HG02870 (cell line): ENCODE results near the gene FASTK.
A peak's percentile ranks its signal among the peaks of the same experiment; 100 is the strongest.

Source experiments
- ATAC-seq: cut with Tn5 transposase; IDR thresholded peaks from one replicate; pipeline ENCODE4 v1.9.1; 2021; ENCODE audit warnings: mild to moderate bottlenecking, moderate library complexity; ENCODE audit not compliant: unreplicated experiment

Gene FASTK

DNA sequence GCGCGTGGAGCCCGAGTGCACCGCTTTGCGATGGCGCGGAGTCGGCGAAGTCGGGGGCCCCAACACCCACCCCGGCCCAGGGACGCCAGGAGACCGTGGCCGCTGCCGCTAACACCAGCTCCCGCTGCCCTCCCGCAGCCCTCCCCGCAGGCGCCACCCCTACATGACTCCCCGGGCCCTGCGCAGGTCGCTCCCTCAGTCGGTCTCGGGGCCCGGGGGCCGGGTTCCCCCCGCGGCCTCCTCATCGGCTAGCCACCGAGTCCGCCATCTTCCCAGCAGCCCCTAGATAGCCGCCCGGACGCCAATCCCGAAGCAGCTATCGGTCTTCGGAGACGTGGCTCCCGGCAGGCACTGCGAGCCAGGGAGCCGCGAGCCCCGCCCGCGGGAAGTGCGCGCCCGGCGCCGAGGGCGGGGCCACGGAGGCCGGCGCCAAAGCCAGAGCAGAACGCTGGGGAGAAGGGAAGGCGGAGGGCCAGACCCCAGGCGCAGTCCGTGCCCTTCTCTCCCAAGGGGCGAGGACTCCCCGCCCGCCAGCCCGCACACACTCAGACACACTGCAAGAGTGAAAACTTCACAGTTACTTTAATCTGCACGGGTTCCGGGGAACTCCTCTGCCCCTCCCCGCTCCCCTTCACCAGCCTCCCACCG, at the start of gene FASTK:
TSS of gene FASTK (minus strand) at position 288 of the 648 bp plus-strand sequence. CDS start at position 245, 43 bp downstream.
- peak; percentile 68 for ATAC-seq

- ATAC-seq: no peak
Measured at GRCh38 chr7:151129960-151130591, 49.5 kb upstream of the FASTK start.

GRCh38 chr7:151129117-151129959, 48.7 kb upstream of the FASTK start:
- ATAC-seq: no peak

- no peak for ATAC-seq
Measured at GRCh38 chr7:151128716-151129115, 48.1 kb upstream of the FASTK start.

- no peak for ATAC-seq
Measured at GRCh38 chr7:151128144-151128543, 47.5 kb upstream of the FASTK start.

- no peak for ATAC-seq
Measured at GRCh38 chr7:151126491-151127137, 46.0 kb upstream of the FASTK start.

DNA sequence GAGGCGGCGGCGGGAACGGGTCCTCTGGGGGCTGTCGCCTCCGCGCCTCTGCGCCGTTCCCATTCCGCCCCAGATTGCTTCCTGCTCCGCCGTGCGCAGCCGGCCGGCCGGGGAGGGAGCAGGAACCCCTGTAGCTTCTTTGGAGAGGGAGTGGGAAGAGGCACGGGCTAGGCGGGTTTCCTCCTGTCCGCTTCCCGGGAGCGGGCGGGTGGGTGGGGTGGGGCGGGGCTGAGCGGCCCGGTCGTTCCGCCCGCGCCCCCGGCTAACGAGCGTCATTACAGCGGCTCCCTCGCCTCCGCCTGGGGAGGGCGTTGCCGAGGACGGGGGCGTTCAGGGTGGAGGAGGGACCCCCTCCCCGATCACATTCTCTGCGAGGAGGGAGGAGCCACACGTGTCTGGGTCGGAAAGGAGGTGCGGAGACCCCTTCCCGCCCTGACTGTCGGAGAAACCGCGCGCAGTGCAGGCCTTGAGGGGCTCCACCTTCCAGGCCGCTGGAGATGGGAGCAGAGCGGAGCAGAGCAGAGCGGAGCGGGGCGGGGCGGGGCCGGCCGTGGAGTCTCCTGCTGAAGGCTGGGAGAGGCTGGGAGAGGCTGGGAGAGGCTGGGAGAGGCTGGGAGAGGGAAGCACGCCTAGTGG, 45.4 kb upstream of the FASTK start:
- ATAC-seq: no peak

DNA sequence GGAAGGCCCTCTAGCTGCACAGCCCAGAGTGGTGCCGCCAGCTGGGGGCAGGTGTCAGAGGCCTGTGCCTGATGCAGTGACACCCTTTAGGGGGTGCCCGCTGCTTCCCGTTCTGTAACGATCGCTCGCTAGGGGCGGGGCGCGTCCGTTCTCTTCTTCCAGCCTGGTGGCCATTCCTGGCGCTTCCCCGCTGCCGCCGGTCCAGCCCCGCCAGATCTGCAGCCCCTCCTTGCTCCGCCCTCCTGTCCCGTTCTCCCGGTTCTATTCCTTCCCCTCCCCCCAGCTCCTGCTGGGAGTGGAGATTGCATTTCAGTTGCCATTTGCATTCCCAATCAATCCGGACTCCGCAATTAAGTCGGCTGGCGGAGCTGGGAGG, 44.8 kb upstream of the FASTK start:
- ATAC-seq: no peak

- ATAC-seq: no peak
Measured at GRCh38 chr7:151124899-151125399, 44.3 kb upstream of the FASTK start.

DNA sequence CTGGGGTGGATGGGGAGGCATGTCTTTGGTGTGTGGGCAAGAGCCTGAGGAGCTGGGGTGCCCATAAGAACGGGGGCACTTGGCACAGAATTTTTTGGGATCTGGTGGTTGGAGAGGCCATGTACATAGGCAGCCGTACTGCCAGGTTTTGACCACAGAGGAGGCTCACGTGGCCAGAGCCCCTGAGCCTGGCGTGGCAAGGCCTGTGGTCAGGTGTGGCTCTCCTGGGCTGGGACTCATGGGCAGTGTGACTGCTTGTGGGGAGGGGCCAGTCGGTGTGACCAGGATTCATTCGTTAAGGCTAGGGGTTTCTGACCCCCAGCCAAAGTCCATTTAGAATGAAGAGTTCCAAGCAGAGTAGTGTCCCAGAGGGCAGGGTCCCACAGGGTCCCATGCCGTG, 43.9 kb upstream of the FASTK start:
- ATAC-seq: no peak

GRCh38 chr7:151123822-151124464, 43.3 kb upstream of the FASTK start:
- peak; percentile 83 for ATAC-seq

- no peak for ATAC-seq
Measured at GRCh38 chr7:151123158-151123821, 42.7 kb upstream of the FASTK start.

GRCh38 chr7:151122796-151123157, 42.2 kb upstream of the FASTK start:
- ATAC-seq: no peak

DNA sequence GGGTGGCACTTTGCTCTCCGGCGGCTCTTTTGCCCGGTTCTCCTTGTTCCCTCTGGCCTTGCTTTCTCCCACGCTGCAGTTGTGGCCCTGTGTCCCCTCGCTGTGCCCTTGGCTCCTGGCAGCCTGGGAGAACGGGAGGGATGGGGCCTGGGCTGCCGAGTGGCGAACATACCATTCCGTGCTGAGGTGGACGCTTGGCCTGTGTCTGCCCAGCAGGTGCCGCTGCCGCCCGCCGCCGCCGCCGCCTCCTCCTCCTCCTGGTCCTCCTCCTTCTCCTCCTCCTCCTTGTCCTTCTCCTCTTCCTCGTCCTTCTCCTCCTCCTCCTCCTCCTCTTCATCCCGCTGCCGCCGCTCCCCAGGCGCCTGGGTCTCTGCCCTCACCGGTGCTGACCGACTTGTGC, 41.7 kb upstream of the FASTK start:
- ATAC-seq: no peak

DNA sequence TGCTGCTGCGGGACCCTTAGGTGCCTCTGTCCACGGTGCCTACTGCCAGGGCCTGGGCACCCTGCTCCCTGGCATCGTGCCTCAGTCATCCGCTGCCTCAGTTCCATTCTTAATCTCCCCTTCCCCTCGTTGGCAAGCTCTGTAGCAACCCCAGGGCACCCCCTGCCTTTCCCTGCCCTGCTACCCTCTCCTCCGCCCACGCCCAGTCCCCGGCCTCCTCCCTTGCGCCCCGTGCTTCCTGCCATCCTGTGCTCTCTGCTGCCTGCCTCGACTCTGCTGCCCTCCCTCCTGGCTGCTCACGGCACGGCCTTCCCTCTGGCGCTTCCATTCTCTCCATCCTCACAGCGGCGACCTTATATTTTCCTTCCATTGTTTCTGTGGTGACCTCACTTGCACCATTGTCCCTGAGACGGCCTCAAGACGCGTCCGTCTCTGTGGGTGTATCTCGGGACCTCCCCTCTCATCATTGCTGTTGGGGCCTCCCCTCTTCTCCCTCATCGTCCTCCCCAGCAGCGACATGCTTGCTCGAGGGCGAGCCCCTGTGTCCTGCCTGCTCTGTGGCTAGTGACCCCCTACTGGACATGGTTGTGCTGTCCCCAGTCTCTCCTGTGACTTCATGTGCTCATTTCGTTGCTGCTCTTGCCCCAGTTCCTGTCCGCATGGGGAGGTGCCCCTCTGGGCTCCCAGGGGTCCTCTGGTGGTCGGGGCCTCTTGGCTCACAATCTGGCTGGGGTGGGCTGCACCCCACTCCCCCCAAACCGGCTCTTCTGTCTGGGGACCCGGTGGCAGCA, 41.0 kb upstream of the FASTK start:
- no peak for ATAC-seq

- no peak for ATAC-seq
Measured at GRCh38 chr7:151120896-151121295, 40.3 kb upstream of the FASTK start.

- no peak for ATAC-seq
Measured at GRCh38 chr7:151119902-151120301, 39.3 kb upstream of the FASTK start.

GRCh38 chr7:151119055-151119415, 38.4 kb upstream of the FASTK start:
- no peak for ATAC-seq
